Endodermal cell (in vitro differentiated cells): ENCODE results near the gene RGS7. TPM values are rescaled to one million over a fixed set of nuclear protein-coding genes. Genes with fewer than 3 reads are reported as not detected.

Source experiments
- DNase-seq: peaks from one replicate; pipeline ENCODE4 v3.0.0-alpha.2; 2017
- H3K27ac ChIP-seq: 2 replicates; pipeline ENCODE4 v1.5.1; 2013; ENCODE audit warnings: mild to moderate bottlenecking, low read depth, low read length, moderate library complexity
- H3K27me3 ChIP-seq: 2 replicates; pipeline ENCODE4 v1.6.1; 2013; ENCODE audit warnings: mild to moderate bottlenecking, low read length, moderate library complexity; ENCODE audit not compliant: insufficient read depth, control insufficient read depth, poor library complexity, severe bottlenecking
- H3K36me3 ChIP-seq: 2 replicates; pipeline ENCODE4 v1.7.0; 2013; ENCODE audit warnings: mild to moderate bottlenecking, low read length, moderate library complexity; ENCODE audit not compliant: control insufficient read depth, insufficient read depth
- H3K4me1 ChIP-seq: one replicate; pipeline ENCODE4 v1.7.0; 2013; ENCODE audit warnings: low read length; ENCODE audit not compliant: control insufficient read depth, insufficient read depth
- H3K4me3 ChIP-seq: 2 replicates; pipeline ENCODE4 v1.5.1; 2013; ENCODE audit warnings: mild to moderate bottlenecking, low read length, moderate library complexity
- H3K9ac ChIP-seq: 2 replicates; pipeline ENCODE4 v1.6.1; 2013; ENCODE audit warnings: mild to moderate bottlenecking, low read length, moderate library complexity; ENCODE audit not compliant: poor library complexity, severe bottlenecking; ENCODE audit errors: extremely low read depth
- H3K9me3 ChIP-seq: 2 replicates; pipeline ENCODE4 v1.6.1; 2013; ENCODE audit warnings: mild to moderate bottlenecking, low read length, moderate library complexity; ENCODE audit not compliant: control insufficient read depth
- H3K27ac Mint-ChIP-seq: 2 replicates; pipeline ENCODE4 v1.8.0; 2020; ENCODE audit warnings: mixed read lengths
- H3K27me3 Mint-ChIP-seq: 2 replicates; pipeline ENCODE4 v1.8.0; 2021; ENCODE audit warnings: mild to moderate bottlenecking, mixed read lengths; ENCODE audit not compliant: insufficient read depth
- H3K36me3 Mint-ChIP-seq: 2 replicates; pipeline ENCODE4 v1.8.0; 2020; ENCODE audit warnings: low read depth, mixed read lengths
- H3K4me1 Mint-ChIP-seq: 2 replicates; pipeline ENCODE4 v1.8.0; 2020; ENCODE audit warnings: mixed read lengths
- H3K4me3 Mint-ChIP-seq: 2 replicates; pipeline ENCODE4 v1.8.0; 2020; ENCODE audit warnings: mild to moderate bottlenecking, moderate library complexity, mixed read lengths
- H3K9me3 Mint-ChIP-seq: 2 replicates; pipeline ENCODE4 v1.8.0; 2020; ENCODE audit warnings: mild to moderate bottlenecking, mixed read lengths
- CTCF ChIP-seq: fragments of 200-600 bp; sonication (generic); conservative IDR thresholded peaks from 2 replicates; pipeline ENCODE4 v1.5.0; 2021; ENCODE audit warnings: antibody characterized with exemption, mild to moderate bottlenecking
- WGBS, 2 experiments: methylation state at CpG; one replicate each; pipeline versions ENCODE4 v1.1.5 to v1.1.7; 2013; ENCODE audit warnings: missing lambda C conversion rate in 2 of 2, mixed read lengths in 1 of 2; ENCODE audit not compliant: insufficient coverage in 1 of 2, insufficient read length in 1 of 2; 5-methylcytosine and 5-hydroxymethylcytosine counted together
- total RNA-seq, 2 donors: library from RNA; stranded (reverse); fragmentation: NEBNext Ultra II Directional in 1 of 2; extraction: Animal tissue kit (Norgen Biotek cat#: 25700) in 1 of 2; gene quantifications; 2 replicates in 1 of 2; 3 replicates in 1 of 2; pipeline ENCODE4 v1.2.1, GENCODE V29; 2021

Gene RGS7
- total RNA-seq, 2 donors from 2014 or later = 1.0 to 1.1 TPM

GRCh38 chr1:240808381-240808780 lies 548.6 kb downstream of the RGS7 start:
- Histone ChIP-seq H3K4me3 (no peak overlapping the region), H3K36me3 (no peaks in the 10 kb centered on the region), H3K27me3 (no peaks in the 10 kb centered on the region), H3K4me1 (no peaks in the 10 kb centered on the region), H3K9me3 (no peaks in the 10 kb centered on the region), H3K9ac (no peak overlapping the region), H3K27ac (no peak overlapping the region)
- no peaks in the 10 kb centered on the region for H3K4me1 Mint-ChIP-seq
- no peaks in the 10 kb centered on the region for H3K9me3 Mint-ChIP-seq
- no peaks in the 10 kb centered on the region for H3K36me3 Mint-ChIP-seq
- no peak for TF ChIP-seq CTCF
- no peak overlapping the region for H3K4me3 Mint-ChIP-seq
- WGBS, 2 experiments = 80% methylated on average over 1 of the region's 1 CpG; no CpG with 5 or more reads in 1 of the 2 experiments
- DNase-seq = no peak
- H3K27ac Mint-ChIP-seq = no peak overlapping the region
- no peaks in the 10 kb centered on the region for H3K27me3 Mint-ChIP-seq

- Histone ChIP-seq H3K27ac (no peak overlapping the region), H3K9me3 (no peaks in the 10 kb centered on the region), H3K27me3 (no peaks in the 10 kb centered on the region), H3K4me1 (no peaks in the 10 kb centered on the region), H3K4me3 (no peak overlapping the region), H3K9ac (no peak overlapping the region), H3K36me3 (no peaks in the 10 kb centered on the region)
- no peak for TF ChIP-seq CTCF
- no peak for DNase-seq
- Mint-ChIP-seq H3K9me3 (no peaks in the 10 kb centered on the region), H3K4me1 (no peaks in the 10 kb centered on the region), H3K27me3 (no peaks in the 10 kb centered on the region), H3K36me3 (no peaks in the 10 kb centered on the region), H3K4me3 (no peak overlapping the region), H3K27ac (no peak overlapping the region)
- WGBS, 2 experiments = 92 to 100% methylated on average over 2 to 5 of the region's 5 CpGs
Measured at GRCh38 chr1:240806200-240806745, 550.7 kb downstream of the RGS7 start.

- Mint-ChIP-seq H3K4me1 (no peaks in the 10 kb centered on the region), H3K9me3 (no peaks in the 10 kb centered on the region), H3K27ac (no peak overlapping the region), H3K27me3 (no peaks in the 10 kb centered on the region), H3K4me3 (no peak overlapping the region), H3K36me3 (no peaks in the 10 kb centered on the region)
- no peaks in the 10 kb centered on the region for H3K4me1 ChIP-seq
- no peaks in the 10 kb centered on the region for H3K27me3 ChIP-seq
- no peak overlapping the region for H3K9ac ChIP-seq
- no peaks in the 10 kb centered on the region for H3K36me3 ChIP-seq
- TF ChIP-seq CTCF = no peak
- no peak overlapping the region for H3K27ac ChIP-seq
- H3K4me3 ChIP-seq = no peak overlapping the region
- no peak for DNase-seq
- no peaks in the 10 kb centered on the region for H3K9me3 ChIP-seq
- WGBS, 2 experiments = 89 to 94% methylated on average over 1 to 2 of the region's 2 CpGs
Measured at GRCh38 chr1:240804475-240804874, 552.5 kb downstream of the RGS7 start.
